ENCODE results near the gene PLVAP. TPM values are rescaled to one million over a fixed set of nuclear protein-coding genes. Genes with fewer than 3 reads are reported as not detected.

Gene PLVAP
- total RNA-seq, 1 donor from 2014 or later: 0.95 TPM

- FAIRE-seq (no peak), DNase-seq (ENCODE audit: low read depth) (no peak)
- Histone ChIP-seq H4K20me1 (ENCODE audit: insufficient read depth, low read length) (no peaks in the 10 kb centered on the region), H3K9ac (ENCODE audit: low read length) (no peak overlapping the region), H3K27ac (ENCODE audit: low read depth, low read length) (no peak overlapping the region), H2AFZ (ENCODE audit: low read depth, low read length) (no peak overlapping the region), H3K27me3 (ENCODE audit: insufficient read depth, low read length) (no peaks in the 10 kb centered on the region), H3K4me1 (ENCODE audit: insufficient read depth, low read length) (peaks cover 6% of the 10 kb centered on the region), H3K79me2 (ENCODE audit: insufficient read depth, low read length) (no peaks in the 10 kb centered on the region), H3K4me2 (ENCODE audit: low read length) (no peak overlapping the region), H3K4me3 (ENCODE audit: insufficient read depth, low read depth, low read length) (no peak overlapping the region), H3K36me3 (ENCODE audit: insufficient read depth, low read length) (no peaks in the 10 kb centered on the region), H3K9me3 (ENCODE audit: insufficient read depth, low read depth, low read length) (no peaks in the 10 kb centered on the region)
- TF ChIP-seq EZH2 (IDR thresholded peaks at IDR 0.05; ENCODE audit: insufficient read depth, low read length) (no peak), CTCF (IDR thresholded peaks at IDR 0.05; ENCODE audit: insufficient read depth, low read depth, low read length) (no peak)
- no peaks in the 10 kb centered on the region for H3K27me3 Mint-ChIP-seq (ENCODE audit: low read depth, unreplicated experiment)
- H3K36me3 Mint-ChIP-seq (ENCODE audit: low read depth, unreplicated experiment): peaks cover 9% of the 10 kb centered on the region
- peak overlapping the region; percentile 94 for H3K4me3 Mint-ChIP-seq (ENCODE audit: unreplicated experiment)
- no peaks in the 10 kb centered on the region for H3K9me3 Mint-ChIP-seq (ENCODE audit: unreplicated experiment)
- peak overlapping the region; percentile 12 for H3K27ac Mint-ChIP-seq (ENCODE audit: unreplicated experiment)
- peaks cover 17% of the 10 kb centered on the region for H3K4me1 Mint-ChIP-seq (ENCODE audit: low read depth, unreplicated experiment)
These were observed 26.1 kb upstream of the PLVAP start for GRCh38 chr19:17402982-17403855.

DNA sequence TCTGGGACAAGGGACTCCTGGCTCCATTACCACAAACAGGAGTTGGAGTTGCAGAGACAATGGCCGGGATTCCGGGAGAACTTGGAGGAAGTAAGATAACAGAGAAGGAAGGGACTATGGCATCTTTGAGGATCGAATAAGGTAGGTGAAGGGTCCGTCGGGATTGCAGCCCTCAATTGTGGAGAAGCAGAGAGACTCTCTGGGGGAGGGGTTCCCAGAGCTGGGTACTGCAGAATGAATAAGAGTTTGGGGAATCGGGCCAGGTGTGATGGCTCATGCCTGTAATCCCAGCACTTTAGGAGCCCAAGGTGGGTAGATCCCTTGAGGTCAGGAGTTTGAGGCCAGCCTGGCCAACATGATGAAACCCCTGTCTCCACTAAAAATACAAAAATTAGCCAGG, 24.5 kb upstream of the PLVAP start:
- Mint-ChIP-seq H3K4me1 (ENCODE audit: low read depth, unreplicated experiment) (peaks cover 9% of the 10 kb centered on the region), H3K27ac (ENCODE audit: unreplicated experiment) (no peak overlapping the region), H3K27me3 (ENCODE audit: low read depth, unreplicated experiment) (no peaks in the 10 kb centered on the region), H3K4me3 (ENCODE audit: unreplicated experiment) (peak overlapping the region; percentile 62), H3K9me3 (ENCODE audit: unreplicated experiment) (no peaks in the 10 kb centered on the region), H3K36me3 (ENCODE audit: low read depth, unreplicated experiment) (peaks cover 11% of the 10 kb centered on the region)
- H3K79me2 ChIP-seq (ENCODE audit: insufficient read depth, low read length): no peaks in the 10 kb centered on the region
- H3K4me3 ChIP-seq (ENCODE audit: insufficient read depth, low read depth, low read length): no peak overlapping the region
- H3K27ac ChIP-seq (ENCODE audit: low read depth, low read length): no peak overlapping the region
- no peak overlapping the region for H3K9ac ChIP-seq (ENCODE audit: low read length)
- no peaks in the 10 kb centered on the region for H3K36me3 ChIP-seq (ENCODE audit: insufficient read depth, low read length)
- H3K4me1 ChIP-seq (ENCODE audit: insufficient read depth, low read length): peaks cover 6% of the 10 kb centered on the region
- DNase-seq (ENCODE audit: low read depth) (no peak), FAIRE-seq (no peak)
- H4K20me1 ChIP-seq (ENCODE audit: insufficient read depth, low read length): no peaks in the 10 kb centered on the region
- no peak for TF ChIP-seq EZH2 (IDR thresholded peaks at IDR 0.05; ENCODE audit: insufficient read depth, low read length)
- no peak for TF ChIP-seq CTCF (IDR thresholded peaks at IDR 0.05; ENCODE audit: insufficient read depth, low read depth, low read length)
- no peak overlapping the region for H3K4me2 ChIP-seq (ENCODE audit: low read length)
- H3K9me3 ChIP-seq (ENCODE audit: insufficient read depth, low read depth, low read length): no peaks in the 10 kb centered on the region
- H3K27me3 ChIP-seq (ENCODE audit: insufficient read depth, low read length): no peaks in the 10 kb centered on the region
- no peak overlapping the region for H2AFZ ChIP-seq (ENCODE audit: low read depth, low read length)
